ENCODE data around the gene ATF1. TPM values are rescaled to one million over a fixed set of nuclear protein-coding genes. Genes with fewer than 3 reads are reported as not detected.
"Not testable (repeated sequence)": the region's sequence is repeated elsewhere in the genome, so short reads cannot be mapped to it uniquely, and the experiment has no call there.

The ATF1 gene
- total RNA-seq, 4 donors from 2014 or later, result 17.2 to 29.3 (median 19.4) TPM

GRCh38 chr12:50828121-50828520 is 64.2 kb downstream of the ATF1 start:
- TF ChIP-seq, protein P1, sequence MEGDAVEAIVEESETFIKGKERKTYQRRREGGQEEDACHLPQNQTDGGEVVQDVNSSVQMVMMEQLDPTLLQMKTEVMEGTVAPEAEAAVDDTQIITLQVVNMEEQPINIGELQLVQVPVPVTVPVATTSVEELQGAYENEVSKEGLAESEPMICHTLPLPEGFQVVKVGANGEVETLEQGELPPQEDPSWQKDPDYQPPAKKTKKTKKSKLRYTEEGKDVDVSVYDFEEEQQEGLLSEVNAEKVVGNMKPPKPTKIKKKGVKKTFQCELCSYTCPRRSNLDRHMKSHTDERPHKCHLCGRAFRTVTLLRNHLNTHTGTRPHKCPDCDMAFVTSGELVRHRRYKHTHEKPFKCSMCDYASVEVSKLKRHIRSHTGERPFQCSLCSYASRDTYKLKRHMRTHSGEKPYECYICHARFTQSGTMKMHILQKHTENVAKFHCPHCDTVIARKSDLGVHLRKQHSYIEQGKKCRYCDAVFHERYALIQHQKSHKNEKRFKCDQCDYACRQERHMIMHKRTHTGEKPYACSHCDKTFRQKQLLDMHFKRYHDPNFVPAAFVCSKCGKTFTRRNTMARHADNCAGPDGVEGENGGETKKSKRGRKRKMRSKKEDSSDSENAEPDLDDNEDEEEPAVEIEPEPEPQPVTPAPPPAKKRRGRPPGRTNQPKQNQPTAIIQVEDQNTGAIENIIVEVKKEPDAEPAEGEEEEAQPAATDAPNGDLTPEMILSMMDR (IDR thresholded peaks at IDR 0.05), result no peak
- TF ChIP-seq POLR2A (IDR thresholded peaks at IDR 0.05), result no peak
- TF ChIP-seq POLR2AphosphoS5 (IDR thresholded peaks at IDR 0.05), result no peak
- ATAC-seq, result no peak
- Histone ChIP-seq H3K27me3 (no peaks in the 10 kb centered on the region), H3K27ac (no peak overlapping the region), H3K4me3 (no peak overlapping the region), H3K36me3 (no peaks in the 10 kb centered on the region), H3K4me1 (peaks cover 0 to 17% (median 0%) of the 10 kb centered on the region in 3 donors), H3K9me3 (peaks cover 0 to 6% (median 0%) of the 10 kb centered on the region in 3 donors)
- WGBS, 2 donors (ENCODE audit: low coverage in 1 of 2), result 100% methylated on average over 1 of the region's 1 CpG; no CpG with 5 or more reads in 1 of the 2 donors

- no peak overlapping the region for H3K4me3 ChIP-seq
- 60 to 80% methylated on average over 1 to 2 of the region's 2 CpGs for WGBS, 2 donors (ENCODE audit: low coverage in 1 of 2)
- no peak overlapping the region for H3K27ac ChIP-seq
- H3K4me1 ChIP-seq, result peaks cover 0 to 17% (median 0%) of the 10 kb centered on the region in 3 donors
- TF ChIP-seq POLR2AphosphoS5 (IDR thresholded peaks at IDR 0.05) (no peak), POLR2A (IDR thresholded peaks at IDR 0.05) (no peak), EP300 (IDR thresholded peaks at IDR 0.05) (no peak)
- TF ChIP-seq, protein P1 (IDR thresholded peaks at IDR 0.05), result no peak
- no peaks in the 10 kb centered on the region for H3K27me3 ChIP-seq
- no peak for ATAC-seq
- peaks cover 0 to 11% (median 0%) of the 10 kb centered on the region in 3 donors for H3K9me3 ChIP-seq
- no peaks in the 10 kb centered on the region for H3K36me3 ChIP-seq
Observed at GRCh38 chr12:50828886-50829285, 65.0 kb downstream of the ATF1 start.

DNA sequence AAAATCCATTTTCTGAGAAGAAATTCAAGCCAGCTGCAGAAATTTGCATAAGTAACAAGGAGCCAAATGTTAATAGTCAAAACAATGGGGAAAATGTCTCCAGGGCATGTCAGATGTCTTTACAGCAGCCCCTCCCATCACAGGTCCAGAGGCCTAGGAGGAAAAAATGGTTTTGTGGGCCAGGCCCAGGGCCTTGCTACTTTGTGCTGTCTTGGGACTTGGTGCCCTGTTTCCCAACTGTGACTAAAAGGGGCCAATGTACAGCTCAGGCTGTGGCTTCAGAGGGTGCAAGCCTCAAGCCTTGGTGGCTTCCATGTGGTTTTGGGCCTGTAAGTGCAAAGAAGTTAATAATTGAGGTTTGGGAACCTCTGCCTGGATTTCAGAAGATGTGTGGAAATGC is 69.9 kb downstream of the ATF1 start:
- H3K27me3 ChIP-seq, H3K27ac ChIP-seq, H3K36me3 ChIP-seq, ATAC-seq, H3K4me3 ChIP-seq, H3K4me1 ChIP-seq: not testable (repeated sequence)
- H3K9me3 ChIP-seq, result peaks cover 0 to 18% (median 0%) of the 10 kb centered on the region in 3 donors

- no peaks in the 10 kb centered on the region for H3K4me1 ChIP-seq
- peaks cover 8% of the 10 kb centered on the region for H3K27me3 ChIP-seq
- TF ChIP-seq POLR2A (IDR thresholded peaks at IDR 0.05) (no peak), POLR2AphosphoS5 (IDR thresholded peaks at IDR 0.05) (no peak), EP300 (IDR thresholded peaks at IDR 0.05) (no peak)
- TF ChIP-seq, protein P1 (IDR thresholded peaks at IDR 0.05), result no peak
- no peaks in the 10 kb centered on the region for H3K36me3 ChIP-seq
- H3K9me3 ChIP-seq, result peaks cover 0 to 11% (median 0%) of the 10 kb centered on the region in 3 donors
- 85% methylated on average over 2 of the region's 2 CpGs; no CpG with 5 or more reads in 1 of the 2 donors for WGBS, 2 donors (ENCODE audit: low coverage in 1 of 2)
- ATAC-seq, result no peak
- no peak overlapping the region for H3K27ac ChIP-seq
- no peak overlapping the region for H3K4me3 ChIP-seq
Observed at GRCh38 chr12:50839042-50839441, 75.1 kb downstream of the ATF1 start.

DNA sequence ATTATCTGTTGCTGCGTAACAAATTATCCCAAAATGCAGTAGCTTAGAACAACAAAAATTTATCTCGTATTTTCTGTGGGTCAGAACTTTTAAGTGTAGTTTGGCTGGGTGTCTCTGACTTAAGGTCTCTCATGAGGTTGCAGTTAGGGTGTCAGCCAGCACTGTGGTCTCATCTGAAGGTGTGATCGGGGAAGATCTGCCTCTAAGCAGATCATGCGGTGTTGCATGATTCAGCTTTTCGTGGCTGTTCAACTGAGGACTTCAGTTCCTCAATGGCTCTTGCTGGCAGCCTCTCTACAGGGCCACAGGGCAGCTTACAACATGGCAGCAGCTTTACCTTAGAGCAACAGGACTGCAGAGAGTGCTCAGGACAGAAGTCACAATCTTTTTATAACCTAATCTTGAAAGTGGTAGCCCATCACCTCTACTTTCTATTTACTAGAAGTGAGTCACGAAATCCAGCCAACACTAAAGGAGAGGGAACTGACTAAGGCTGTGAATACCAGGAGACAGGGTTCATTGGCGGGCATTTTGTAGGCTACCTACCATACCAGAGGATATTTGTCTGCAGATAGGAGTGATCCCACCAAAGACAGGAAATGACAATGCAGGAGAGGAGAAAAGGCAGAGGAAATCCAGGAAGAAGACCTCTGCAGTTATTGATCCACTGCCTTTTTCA is 77.0 kb downstream of the ATF1 start:
- H3K27me3 ChIP-seq, result peaks cover 8% of the 10 kb centered on the region
- no peak for ATAC-seq
- TF ChIP-seq POLR2A (IDR thresholded peaks at IDR 0.05) (no peak), POLR2AphosphoS5 (IDR thresholded peaks at IDR 0.05) (no peak), EP300 (IDR thresholded peaks at IDR 0.05) (no peak)
- TF ChIP-seq, protein P1 (IDR thresholded peaks at IDR 0.05), result no peak
- WGBS, 2 donors (ENCODE audit: low coverage in 1 of 2), result 91 to 93% methylated on average over 4 to 5 of the region's 7 CpGs
- no peaks in the 10 kb centered on the region for H3K36me3 ChIP-seq
- no peaks in the 10 kb centered on the region for H3K4me1 ChIP-seq
- no peak overlapping the region for H3K27ac ChIP-seq
- no peak overlapping the region for H3K4me3 ChIP-seq
- H3K9me3 ChIP-seq, result peaks cover 0 to 6% (median 0%) of the 10 kb centered on the region in 3 donors

All from gastroesophageal sphincter (tissue), 4 donors.